Mesenteric fat pad (tissue), 1 donor: ENCODE data around the gene UBL4A. TPM values are rescaled to one million over a fixed set of nuclear protein-coding genes. Genes with fewer than 3 reads are reported as not detected.

ENCODE experiments used
- DNase-seq: peaks from one replicate; pipeline ENCODE4 v3.0.0-alpha.2; 2020; ENCODE audit warnings: low spot score
- total RNA-seq: library from RNA; stranded (reverse); fragmentation: NEBNext Ultra II Directional; extraction: Animal tissue kit (Norgen Biotek cat#: 25700); gene quantifications from one replicate; pipeline ENCODE4 v1.2.1, GENCODE V29; 2021
- donor health status: DM: yes; HTN: yes; CAD: no.

UBL4A gene
- total RNA-seq, 1 donor from 2014 or later: 29.1 TPM

GRCh38 chrX:154484255-154485149 is 1.9 kb downstream of the UBL4A start:
- no peak for DNase-seq

- no peak for DNase-seq
These were observed 3.1 kb downstream of the UBL4A start for GRCh38 chrX:154483325-154483724.

GRCh38 chrX:154482786-154483185 is 3.6 kb downstream of the UBL4A start:
- no peak for DNase-seq

- DNase-seq: no peak
These were observed 4.4 kb downstream of the UBL4A start for GRCh38 chrX:154481911-154482601.

- no peak for DNase-seq
These were observed 5.2 kb downstream of the UBL4A start for GRCh38 chrX:154481195-154481594.

- DNase-seq: peak; percentile 97
These were observed 7.4 kb downstream of the UBL4A start, which contains the start of gene LAGE3 for GRCh38 chrX:154478728-154479622. LAGE3 (minus strand) TSS chrX:154479281; CDS start chrX:154478915, 366 bp downstream.

- DNase-seq: no peak
These were observed 8.4 kb downstream of the UBL4A start for GRCh38 chrX:154477891-154478477.

- DNase-seq: no peak
These were observed 9.6 kb downstream of the UBL4A start for GRCh38 chrX:154476821-154477220.

- no peak for DNase-seq
These were observed 12.7 kb downstream of the UBL4A start for GRCh38 chrX:154473683-154474082.

- DNase-seq: no peak
These were observed 13.5 kb downstream of the UBL4A start for GRCh38 chrX:154472685-154473632.

- no peak for DNase-seq
These were observed 14.4 kb downstream of the UBL4A start for GRCh38 chrX:154471839-154472684.

- no peak for DNase-seq
These were observed 15.4 kb downstream of the UBL4A start for GRCh38 chrX:154470914-154471568.

GRCh38 chrX:154470434-154470833 is 16.0 kb downstream of the UBL4A start:
- no peak for DNase-seq

- no peak for DNase-seq
These were observed 16.5 kb downstream of the UBL4A start for GRCh38 chrX:154469880-154470279.

- DNase-seq: no peak
These were observed 17.3 kb downstream of the UBL4A start for GRCh38 chrX:154469114-154469513.

GRCh38 chrX:154468217-154468616 is 18.2 kb downstream of the UBL4A start:
- DNase-seq: no peak

- no peak for DNase-seq
These were observed 18.9 kb downstream of the UBL4A start for GRCh38 chrX:154467556-154467955.

- no peak for DNase-seq
These were observed 19.5 kb downstream of the UBL4A start for GRCh38 chrX:154466907-154467306.
